Spleen (tissue), 11 donors: ENCODE results near the gene CSNK2A1. TPM values are rescaled to one million over a fixed set of nuclear protein-coding genes. Genes with fewer than 3 reads are reported as not detected.

Source experiments
- DNase-seq: peaks from one replicate; pipeline ENCODE4 v3.0.0-alpha.2; 2020
- H3K27ac ChIP-seq, 8 donors: fragments of 200-600 bp; sonication (generic) in 7 of 8; 1 replicate in 4 of 8; 2 replicates in 4 of 8; pipeline versions ENCODE4 v1.5.0 to v1.8.0; 2016 to 2021; ENCODE audit warnings: inconsistent platforms in 4 of 8, mild to moderate bottlenecking in 4 of 8, moderate library complexity in 1 of 8
- H3K27me3 ChIP-seq, 7 donors: fragments of 200-600 bp; sonication (generic) in 6 of 7; replicated peaks in 1 of 7; 1 replicate in 4 of 7; 2 replicates in 3 of 7; pipeline versions ENCODE4 v1.5.0 to v1.8.0; 2016 to 2021; ENCODE audit warnings: inconsistent platforms in 3 of 7, mild to moderate bottlenecking in 1 of 7
- H3K36me3 ChIP-seq, 6 donors: fragments of 200-600 bp; sonication (generic) in 5 of 6; 1 replicate in 4 of 6; 2 replicates in 2 of 6; pipeline versions ENCODE4 v1.5.0 to v1.8.0; 2016 to 2021; ENCODE audit warnings: inconsistent platforms in 2 of 6
- H3K4me1 ChIP-seq, 6 donors: fragments of 200-600 bp; sonication (generic) in 5 of 6; 1 replicate in 3 of 6; 2 replicates in 3 of 6; pipeline versions ENCODE4 v1.5.0 to v1.8.0; 2016 to 2021; ENCODE audit warnings: inconsistent platforms in 3 of 6
- H3K4me3 ChIP-seq, 8 donors: fragments of 200-600 bp; sonication (generic) in 7 of 8; 1 replicate in 4 of 8; 2 replicates in 4 of 8; pipeline versions ENCODE4 v1.5.0 to v1.8.0; 2016 to 2021; ENCODE audit warnings: inconsistent platforms in 4 of 8, mild to moderate bottlenecking in 4 of 8, moderate library complexity in 2 of 8
- H3K9me3 ChIP-seq, 8 donors: fragments of 200-600 bp; sonication (generic) in 7 of 8; 1 replicate in 4 of 8; 2 replicates in 4 of 8; pipeline versions ENCODE4 v1.5.0 to v1.8.0; 2016 to 2021; ENCODE audit warnings: inconsistent platforms in 4 of 8
- CTCF ChIP-seq, 11 experiments: fragments of 200-600 bp in 7 of 11; fragments of 450-650 bp in 4 of 11; sonication (generic) in 4 of 11; IDR thresholded peaks in 8 of 11; conservative IDR thresholded peaks in 3 of 11; 1 replicate in 7 of 11; 2 replicates in 4 of 11; pipeline versions ENCODE4 v1.4.0 to v1.8.0; 2016 to 2021; ENCODE audit warnings: antibody characterized with exemption in 11 of 11, inconsistent platforms in 4 of 11, mild to moderate bottlenecking in 1 of 11
- POLR2A ChIP-seq, 3 donors: fragments of 450-650 bp; IDR thresholded peaks; one replicate each; pipeline ENCODE4 v1.5.1; 2017; ENCODE audit warnings: antibody characterized with exemption in 3 of 3, mild to moderate bottlenecking in 1 of 3
- POLR2AphosphoS5 ChIP-seq, 3 donors: sonication (generic); formaldehyde crosslinking; IDR thresholded peaks; one replicate each; pipeline ENCODE4 v1.5.1; 2017; ENCODE audit warnings: antibody characterized with exemption in 3 of 3
- WGBS, 5 donors: extraction: QIAGEN DNeasy Blood & Tissue Kit in 3 of 5; methylation state at CpG; one replicate each; pipeline versions ENCODE4 v1.1.5 to v1.1.7; 2013 to 2018; 5-methylcytosine and 5-hydroxymethylcytosine counted together
- intact Hi-C: fragments of 100-400 bp; cut with DNase I; formaldehyde crosslinking; loops from one replicate; pipeline ENCODE4 v1.15.0; 2023; ENCODE audit warnings: low total_unique reads
- polyA plus RNA-seq, 3 donors: library from polyadenylated mRNA; stranded (reverse); fragments of 200-250 nt; gene quantifications; one replicate each; pipeline ENCODE4 v1.2.1, GENCODE V29; 2013
- total RNA-seq, 7 donors: library from RNA; depleted of rRNA in 3 of 7; stranded (reverse); fragments of >200 nt in 3 of 7; fragmentation: NEBNext Ultra II Directional in 4 of 7; extraction: Animal tissue kit (Norgen Biotek cat#: 25700) in 4 of 7; gene quantifications; one replicate each; pipeline versions ENCODE4 v1.1.0 to v1.2.1, GENCODE V29; 2016 to 2021
- donor health status: healthy with polysubstance abuse.
- donor health status: DM: no; HTN: no; CAD: no; lungs with moderate emphysema.
- donor health status: DM: no; HTN: no; CAD: no.
- donor health status: Bipolar disorder and iron deficiency.
- donor health status: healthy.
- donor health status: DM: no; HTN: no; CAD: no.
- donor health status: DM: yes; HTN: yes; CAD: no.

The CSNK2A1 gene
- total and polyA plus RNA-seq, 10 donors = 16.4 to 92.9 (median 88.1) TPM

GRCh38 chr20:521860-522259 lies 21.7 kb downstream of the CSNK2A1 start:
- intact Hi-C loops = no loop called here
- Histone ChIP-seq H3K4me1 (peaks cover 0 to 14% (median 2%) of the 10 kb centered on the region in 6 donors), H3K36me3 (peaks cover 0 to 73% (median 42%) of the 10 kb centered on the region in 6 donors), H3K27me3 (no peaks in the 10 kb centered on the region), H3K4me3 (no peak overlapping the region), H3K9me3 (peaks cover 0 to 37% (median 32%) of the 10 kb centered on the region in 8 donors), H3K27ac (no peak overlapping the region)
- TF ChIP-seq CTCF (IDR thresholded peaks at IDR 0.05 in 8 of 11, conservative IDR thresholded peaks at IDR 0.05 in 3 of 11) = no peak
- no peak for TF ChIP-seq POLR2A (IDR thresholded peaks at IDR 0.05)
- no peak for TF ChIP-seq POLR2AphosphoS5 (IDR thresholded peaks at IDR 0.05)
- DNase-seq = no peak
- WGBS, 5 donors = 95 to 98% (median 97%) methylated on average over 4 of the region's 4 CpGs

GRCh38 chr20:519999-520398 lies 23.6 kb downstream of the CSNK2A1 start:
- no peak overlapping the region for H3K27ac ChIP-seq
- peaks cover 0 to 28% (median 23%) of the 10 kb centered on the region in 8 donors for H3K9me3 ChIP-seq
- intact Hi-C loops = no loop called here
- no peak for DNase-seq
- peaks cover 0 to 29% (median 5%) of the 10 kb centered on the region in 6 donors for H3K4me1 ChIP-seq
- H3K27me3 ChIP-seq = no peaks in the 10 kb centered on the region
- peaks cover 0 to 57% (median 29%) of the 10 kb centered on the region in 6 donors for H3K36me3 ChIP-seq
- no peak overlapping the region for H3K4me3 ChIP-seq
- TF ChIP-seq CTCF (IDR thresholded peaks at IDR 0.05 in 8 of 11, conservative IDR thresholded peaks at IDR 0.05 in 3 of 11) (no peak), POLR2AphosphoS5 (IDR thresholded peaks at IDR 0.05) (no peak), POLR2A (IDR thresholded peaks at IDR 0.05) (no peak)

GRCh38 chr20:517221-517620 lies 26.4 kb downstream of the CSNK2A1 start:
- H3K9me3 ChIP-seq = peaks cover 0 to 28% (median 23%) of the 10 kb centered on the region in 8 donors
- no peaks in the 10 kb centered on the region for H3K27me3 ChIP-seq
- 44 to 64% (median 50%) methylated on average over 2 of the region's 2 CpGs for WGBS, 5 donors
- H3K4me3 ChIP-seq = no peak overlapping the region
- no peak for DNase-seq
- intact Hi-C loops = no loop called here
- no peak overlapping the region for H3K27ac ChIP-seq
- peaks cover 3 to 56% (median 18%) of the 10 kb centered on the region in 6 donors for H3K4me1 ChIP-seq
- peaks cover 0 to 37% (median 16%) of the 10 kb centered on the region in 6 donors for H3K36me3 ChIP-seq
- TF ChIP-seq CTCF (IDR thresholded peaks at IDR 0.05 in 8 of 11, conservative IDR thresholded peaks at IDR 0.05 in 3 of 11) (no peak), POLR2AphosphoS5 (IDR thresholded peaks at IDR 0.05) (no peak), POLR2A (IDR thresholded peaks at IDR 0.05) (no peak)

- H3K27me3 ChIP-seq = no peaks in the 10 kb centered on the region
- no peak overlapping the region for H3K27ac ChIP-seq
- H3K9me3 ChIP-seq = peaks cover 0 to 28% (median 23%) of the 10 kb centered on the region in 8 donors
- peaks cover 3 to 61% (median 20%) of the 10 kb centered on the region in 6 donors for H3K4me1 ChIP-seq
- H3K4me3 ChIP-seq = no peak overlapping the region
- intact Hi-C loops = no loop called here
- WGBS, 5 donors = 64 to 92% (median 87%) methylated on average over 2 of the region's 2 CpGs
- no peak for DNase-seq
- peaks cover 0 to 33% (median 14%) of the 10 kb centered on the region in 6 donors for H3K36me3 ChIP-seq
- TF ChIP-seq POLR2A (IDR thresholded peaks at IDR 0.05) = no peak
- TF ChIP-seq POLR2AphosphoS5 (IDR thresholded peaks at IDR 0.05) = no peak
- no peak for TF ChIP-seq CTCF (IDR thresholded peaks at IDR 0.05 in 8 of 11, conservative IDR thresholded peaks at IDR 0.05 in 3 of 11)
These were observed 26.8 kb downstream of the CSNK2A1 start for GRCh38 chr20:516799-517198.
